Activated CD8-positive, alpha-beta memory T cell treated with anti-CD3 and anti-CD28 coated beads, Interleukin-2, amount 50 U/mL, for 48 hours (primary cell): ENCODE results near the gene CENPC.
"Not testable (repeated sequence)": the region's sequence is repeated elsewhere in the genome, so short reads cannot be mapped to it uniquely, and the experiment has no call there.

Experiments
- DNase-seq: peaks from one replicate; pipeline ENCODE4 v3.0.0-alpha.2; 2020

CENPC gene

DNA sequence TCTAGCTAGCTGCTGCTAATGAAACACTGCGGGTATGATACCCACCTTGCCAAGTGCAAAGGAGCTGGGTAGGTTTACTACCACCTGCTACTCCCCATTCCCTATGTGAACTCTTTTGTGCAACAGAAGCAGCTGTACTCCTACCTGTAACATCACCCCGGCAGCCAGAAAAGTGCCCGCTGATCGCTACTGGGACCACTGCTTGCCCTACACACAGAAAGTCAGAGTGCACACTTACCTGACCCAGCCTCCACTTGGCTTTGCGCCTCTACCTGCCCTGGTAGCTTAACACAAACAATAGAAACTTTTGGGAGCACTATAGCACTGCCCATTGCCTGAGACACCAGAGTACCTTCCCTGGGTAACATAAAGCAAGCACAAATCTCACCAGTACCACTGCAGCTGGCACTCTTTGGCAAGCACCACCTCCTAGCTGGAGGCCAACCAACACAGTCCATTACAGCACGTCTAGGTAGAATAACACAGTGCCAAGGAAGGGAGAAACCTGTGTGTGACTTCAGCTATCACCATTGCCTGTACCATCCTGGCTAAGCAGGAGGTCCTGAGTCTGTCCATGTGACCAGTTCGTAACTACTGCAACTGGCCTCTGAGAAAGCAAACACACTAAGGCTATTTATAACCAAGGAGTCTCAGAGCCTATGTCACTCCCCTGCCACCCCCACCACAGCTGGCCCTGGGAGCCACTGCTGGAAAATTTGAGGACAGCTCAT is 80.1 kb downstream of the CENPC start:
- no peak for DNase-seq

DNA sequence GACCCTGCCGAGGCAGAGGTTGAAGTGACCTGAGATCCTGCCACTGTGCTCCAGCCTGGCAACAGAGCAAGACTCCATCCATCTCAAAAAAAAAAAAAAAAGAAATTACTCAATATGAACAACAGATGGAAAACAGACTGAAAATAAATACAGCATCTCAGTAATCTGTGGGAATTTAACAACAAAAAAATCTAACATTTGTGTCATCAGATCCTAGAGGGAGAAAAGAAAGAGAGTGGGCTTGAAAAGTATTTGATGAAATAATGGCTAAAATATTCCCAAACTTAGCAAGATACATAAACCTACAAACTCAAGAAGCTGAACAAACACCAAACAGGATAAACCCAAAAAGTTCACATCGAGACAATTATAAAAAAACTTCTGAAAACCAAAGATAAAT is 84.7 kb downstream of the CENPC start:
- DNase-seq, result no peak

DNA sequence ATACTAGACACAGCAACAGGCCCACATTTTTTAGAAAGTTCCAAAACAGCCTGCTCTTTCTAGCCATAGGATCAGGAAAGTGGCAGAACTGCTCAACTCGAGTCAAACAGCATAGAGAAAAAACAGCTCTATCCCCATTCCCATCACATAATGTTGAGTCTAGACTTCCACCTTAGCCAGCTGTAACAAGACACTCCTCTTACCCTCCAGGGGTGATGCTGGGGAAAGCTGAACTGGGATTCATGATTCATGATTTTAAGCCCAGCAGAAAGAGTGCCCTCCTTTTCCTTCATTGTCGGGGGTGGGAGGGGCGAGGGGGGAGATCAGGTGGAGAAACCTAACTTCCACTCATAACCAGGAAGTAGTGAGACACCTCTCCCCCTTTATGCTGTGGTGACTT is 86.1 kb downstream of the CENPC start:
- DNase-seq, result no peak

DNA sequence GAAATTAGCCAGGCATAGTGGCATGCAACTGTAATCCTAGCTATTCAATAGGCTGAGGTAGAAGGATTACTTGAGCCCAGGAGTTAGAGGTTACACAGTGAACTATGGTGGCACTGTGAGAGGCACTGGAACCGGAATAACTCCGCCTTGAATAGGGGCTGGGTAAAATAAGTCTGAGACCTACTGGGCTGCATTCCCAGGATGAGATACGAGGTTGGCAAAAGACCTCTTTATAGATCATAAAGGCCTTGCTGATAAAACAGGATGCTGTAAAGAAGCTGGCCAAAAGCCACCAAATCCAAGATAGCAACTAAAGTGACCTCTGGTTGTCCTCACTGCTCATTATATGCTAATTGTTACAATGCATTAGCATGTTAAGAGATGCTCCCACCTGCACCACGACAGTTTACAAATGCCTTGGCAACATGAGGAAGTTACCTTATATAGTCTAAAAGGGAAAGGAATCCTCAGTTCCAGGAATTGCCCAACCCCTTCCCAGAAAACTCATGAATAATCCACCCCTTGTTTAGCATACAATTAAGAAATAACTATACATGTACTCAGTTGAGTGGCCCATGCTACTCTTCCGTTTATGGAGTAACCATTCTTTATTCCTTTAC is 88.6 kb downstream of the CENPC start:
- DNase-seq, result no peak

DNA sequence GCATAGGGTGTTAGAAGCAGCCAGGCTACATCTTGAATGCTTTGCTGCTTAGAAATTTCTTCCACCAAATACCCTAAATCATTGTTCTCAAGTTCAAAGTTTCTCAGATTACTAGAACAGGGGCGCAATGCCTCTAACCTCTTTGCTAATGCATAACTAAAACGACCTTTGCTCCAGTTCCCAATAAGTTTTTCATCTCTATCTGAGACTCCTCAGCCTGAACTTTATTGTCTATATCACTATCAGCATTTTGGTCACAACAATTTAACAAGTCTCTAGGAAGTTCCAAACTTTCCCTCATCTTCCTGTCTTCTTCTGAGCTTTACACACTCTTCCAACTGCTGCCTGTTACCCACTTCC is 92.5 kb downstream of the CENPC start:
- not testable (repeated sequence) for DNase-seq

DNA sequence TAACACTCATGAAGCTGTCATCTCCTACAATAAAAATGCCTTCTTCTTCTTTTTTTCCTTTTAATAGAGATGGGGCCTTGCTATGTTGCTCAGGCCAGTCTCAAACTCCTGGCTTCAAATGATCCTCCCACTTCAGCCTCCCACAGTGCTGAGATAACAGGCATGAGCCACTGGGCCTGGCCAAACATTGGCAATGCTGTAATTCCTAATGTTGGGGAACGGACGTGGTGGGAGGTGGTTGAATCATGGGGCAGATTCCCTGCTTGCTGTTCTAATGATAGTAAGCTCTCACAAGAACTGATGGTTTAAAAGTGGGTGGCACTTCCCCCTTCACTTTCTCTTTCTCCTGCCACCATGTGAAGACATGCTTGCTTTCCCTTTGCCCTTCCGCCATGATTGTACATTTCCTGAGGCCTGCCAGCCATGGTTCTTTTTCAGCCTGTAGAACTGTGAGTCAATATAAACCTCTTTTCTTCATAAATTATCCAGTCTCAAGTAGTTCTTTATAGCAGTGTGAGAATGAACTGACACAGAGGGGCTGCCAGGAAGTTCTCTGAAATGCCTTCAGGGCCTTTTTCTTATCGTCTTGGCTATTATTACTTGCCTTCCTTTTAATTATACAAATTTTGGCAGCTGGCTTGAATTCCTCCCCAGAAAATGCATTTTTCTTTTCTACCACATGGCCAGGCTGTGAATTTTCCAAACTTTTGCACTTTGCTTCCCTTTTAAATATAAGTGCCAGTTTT is 93.0 kb downstream of the CENPC start:
- DNase-seq, result no peak

DNA sequence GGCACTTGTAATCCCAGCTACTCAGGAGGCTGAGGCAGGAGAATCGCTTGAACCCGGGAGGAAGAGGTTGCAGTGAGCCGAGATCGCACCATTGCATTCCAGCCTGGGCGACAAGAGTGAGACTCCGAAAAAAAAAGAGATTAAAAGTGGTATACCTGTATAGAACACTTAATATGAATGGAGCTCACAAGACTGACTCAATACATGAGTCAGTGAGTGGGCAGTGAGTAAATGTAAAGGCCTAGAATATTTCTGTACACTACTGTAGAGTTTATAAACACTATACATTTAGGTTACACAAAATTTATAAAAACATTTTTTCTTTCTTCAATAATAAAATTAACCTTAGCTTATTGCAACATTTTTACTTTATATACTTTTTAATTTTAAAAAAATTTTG is 93.8 kb downstream of the CENPC start:
- DNase-seq, result no peak

DNA sequence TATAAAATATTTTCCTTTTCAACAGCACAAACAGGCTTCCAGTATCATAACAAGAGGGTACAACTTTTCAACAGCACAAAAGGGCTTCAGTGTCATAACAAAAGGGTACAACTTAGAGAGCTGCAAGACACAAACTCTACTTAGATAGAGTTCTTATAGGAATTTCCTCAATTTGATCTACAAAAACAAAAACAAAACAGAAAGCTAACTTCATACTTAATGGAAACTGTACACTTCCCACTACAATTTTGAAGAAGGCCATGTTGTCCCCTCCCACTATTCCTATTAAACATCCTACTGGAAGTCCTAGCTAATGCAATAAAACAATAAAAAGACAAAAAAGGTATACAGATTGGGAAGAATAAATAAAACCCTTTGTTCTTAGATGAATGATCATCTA is 96.7 kb downstream of the CENPC start:
- DNase-seq, result no peak

DNA sequence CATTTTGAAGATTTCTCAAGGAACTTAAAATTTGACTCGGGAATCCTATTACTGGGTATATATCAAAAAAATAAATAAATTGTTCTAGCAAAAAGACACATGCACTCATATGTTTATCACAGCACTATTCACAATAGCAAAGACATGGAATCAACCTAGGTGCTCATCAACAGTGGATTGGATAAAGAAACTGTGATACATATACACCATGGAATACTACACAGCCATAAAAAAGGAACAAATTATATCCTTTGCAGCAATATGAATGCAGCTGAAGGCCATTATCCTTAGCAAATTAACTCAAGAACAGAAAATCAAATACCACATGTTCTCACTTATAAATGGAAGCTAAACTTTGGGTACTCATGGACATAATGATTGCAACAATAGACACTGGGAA is 97.4 kb downstream of the CENPC start:
- DNase-seq, result no peak

DNA sequence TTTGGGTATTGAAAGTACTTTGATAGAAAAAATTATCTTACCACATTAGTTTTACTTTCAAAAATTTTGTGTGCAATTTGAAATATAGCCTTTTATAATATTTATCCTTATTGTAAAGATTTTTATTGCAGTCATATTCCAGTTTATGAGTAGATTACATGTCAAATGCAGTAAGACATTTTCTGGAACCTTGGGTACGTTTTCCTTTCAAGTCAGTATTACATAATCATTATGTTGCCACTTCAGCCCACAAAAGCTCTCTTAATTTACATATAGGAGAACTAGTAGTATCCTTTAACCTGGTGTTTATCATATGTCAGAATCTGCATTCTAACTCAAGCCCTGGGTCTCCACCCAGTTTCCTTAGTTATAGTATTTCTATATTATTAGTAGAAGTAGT is 98.5 kb downstream of the CENPC start:
- DNase-seq, result no peak

DNA sequence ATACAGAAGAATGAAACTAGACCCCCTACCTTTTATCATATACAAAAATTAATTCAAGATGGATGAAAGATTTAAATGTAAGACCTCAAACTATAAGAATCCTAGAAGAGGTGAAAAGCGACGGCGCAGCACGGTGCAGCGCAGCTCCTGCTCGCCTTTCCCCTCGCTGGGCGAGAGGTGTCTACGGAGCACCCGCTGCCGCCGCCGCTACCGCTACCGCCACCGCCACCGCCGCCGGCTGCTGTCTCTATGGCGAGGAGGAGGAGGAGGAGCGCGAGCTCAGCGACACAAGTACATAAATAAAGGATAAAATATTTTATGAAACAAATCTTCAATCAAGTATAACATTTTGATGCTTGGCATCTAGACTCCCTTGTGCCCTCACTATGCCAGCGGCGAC is 99.4 kb downstream of the CENPC start:
- not testable (repeated sequence) for DNase-seq

DNA sequence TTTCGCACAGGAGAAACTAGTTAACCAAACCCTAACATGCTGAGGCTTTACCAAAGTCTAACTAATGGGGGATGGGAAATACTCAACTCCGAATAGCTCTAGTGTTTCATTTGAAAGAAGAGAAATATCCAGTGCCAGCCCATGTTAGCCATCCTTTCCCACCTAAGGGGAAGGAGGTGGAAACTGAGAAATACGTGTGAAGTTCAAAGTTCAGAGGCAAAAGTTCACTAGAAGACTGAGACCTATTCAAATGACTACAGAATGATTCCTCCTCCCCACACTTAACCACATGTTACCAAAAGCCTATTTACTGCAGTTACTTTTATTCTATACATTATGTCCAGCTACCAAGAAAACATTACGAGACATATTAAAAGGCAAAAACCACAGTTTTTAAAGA is 106.3 kb downstream of the CENPC start:
- no peak for DNase-seq

DNA sequence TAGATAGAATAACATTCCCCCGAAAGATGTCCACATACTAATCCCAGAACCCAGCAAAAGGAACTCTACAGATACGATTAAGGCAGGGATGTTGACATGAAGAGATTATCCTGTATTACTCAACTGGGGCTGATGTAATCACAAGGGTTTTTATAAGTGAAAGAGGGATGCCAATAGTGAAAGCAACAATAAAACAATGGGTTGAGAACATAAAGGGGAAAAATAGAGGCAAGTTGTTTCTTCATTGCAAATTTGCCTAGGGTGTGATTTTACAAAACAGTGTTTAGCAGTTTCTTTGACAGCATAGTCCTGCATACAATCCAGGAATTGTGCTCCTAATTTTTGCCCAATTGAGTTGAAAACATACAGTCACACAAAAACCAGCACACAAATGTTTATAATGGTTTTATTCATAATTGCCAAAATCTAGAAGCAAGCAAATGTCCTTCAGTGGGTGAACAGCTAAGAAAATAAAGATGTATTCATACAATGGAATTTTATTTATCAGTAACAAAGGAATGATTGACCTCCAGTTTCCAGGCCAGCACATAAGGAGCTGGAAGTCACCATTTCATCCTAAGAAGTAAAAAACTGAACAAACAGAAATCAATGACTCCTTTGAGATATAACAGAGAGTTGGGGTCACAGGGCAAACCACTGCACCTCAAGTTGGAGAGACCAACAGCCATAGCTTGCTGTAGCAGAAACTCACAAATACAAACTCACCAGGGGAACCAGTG is 107.2 kb downstream of the CENPC start:
- no peak for DNase-seq

DNA sequence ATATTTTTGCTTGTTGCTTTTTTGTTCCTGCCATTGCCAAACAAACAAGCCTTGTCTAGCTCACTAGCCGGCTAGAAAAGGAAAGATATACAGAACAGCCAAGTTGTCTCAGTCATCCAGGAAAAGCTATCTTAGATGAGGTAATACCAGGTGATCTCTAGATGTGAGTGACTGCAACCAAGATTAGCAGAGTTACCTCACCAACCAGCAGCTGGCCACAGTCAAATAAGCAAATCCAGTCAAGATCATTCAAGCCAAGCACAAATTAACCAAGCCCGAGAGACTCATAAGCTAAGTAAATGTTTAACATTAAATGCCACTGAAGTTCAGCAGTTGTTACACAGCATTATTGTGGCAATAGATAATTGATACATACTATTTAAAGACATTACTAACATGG is 108.6 kb downstream of the CENPC start:
- no peak for DNase-seq

DNA sequence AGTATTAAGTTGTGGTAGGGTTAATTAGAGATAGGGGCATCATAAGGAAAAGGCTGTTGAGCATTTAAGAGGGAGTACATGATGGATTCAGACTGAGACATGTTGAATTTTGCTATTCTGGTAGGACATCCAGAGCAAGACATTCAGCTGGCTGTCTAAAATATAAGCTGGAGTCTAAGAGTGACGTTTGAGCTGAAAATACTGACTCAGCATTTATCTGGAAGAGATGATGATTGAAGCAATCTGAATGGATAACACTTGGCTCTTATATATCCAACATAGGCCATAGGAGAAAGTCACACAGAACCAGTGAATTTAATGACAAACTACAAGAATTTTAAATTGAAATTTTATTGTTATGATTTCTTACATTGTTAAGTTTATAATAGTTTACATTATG is 114.3 kb downstream of the CENPC start:
- DNase-seq, result no peak

DNA sequence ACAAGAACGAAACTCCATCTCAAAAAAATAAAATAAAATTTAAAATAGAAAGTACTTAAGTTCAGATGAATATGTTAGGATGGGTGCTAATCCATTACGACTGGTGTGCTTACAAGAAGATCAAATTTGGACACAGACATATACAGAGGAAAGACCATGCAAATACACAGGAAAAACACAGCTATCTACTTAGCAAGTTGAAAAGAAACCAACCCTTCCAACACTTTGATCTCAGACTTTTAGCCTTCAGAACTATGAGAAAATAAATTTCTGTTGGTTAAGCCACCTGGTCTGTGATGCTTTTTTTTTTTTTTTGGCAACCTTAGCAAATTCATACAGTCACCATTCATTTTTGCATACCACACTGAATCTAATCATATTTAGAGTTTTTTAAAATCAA is 116.5 kb downstream of the CENPC start:
- DNase-seq, result no peak
